ENCODE results near the gene SMARCB1. TPM values are rescaled to one million over a fixed set of nuclear protein-coding genes. Genes with fewer than 3 reads are reported as not detected.

Gene SMARCB1
- total and polyA plus RNA-seq, 2 donors from 2014 or later: 68.7 to 79.0 TPM

- Histone ChIP-seq H3K27ac (ENCODE audit: low read depth in 2 of 2, low read length in 2 of 2) (no peak overlapping the region), H3K9ac (ENCODE audit: low read length in 3 of 3) (no peak overlapping the region), H3K4me1 (ENCODE audit: control insufficient read depth in 2 of 3, insufficient read depth in 2 of 3, low read depth in 1 of 3, low read length in 3 of 3) (peaks cover 0 to 1% (median 0%) of the 10 kb centered on the region in 3 donors), H3K27me3 (ENCODE audit: control insufficient read depth, insufficient read depth, low read length) (no peaks in the 10 kb centered on the region), H3K9me3 (ENCODE audit: control insufficient read depth in 2 of 3, insufficient read depth in 1 of 3, low read length in 3 of 3) (no peaks in the 10 kb centered on the region), H3K36me3 (ENCODE audit: control insufficient read depth in 2 of 3, insufficient read depth in 3 of 3, low read length in 3 of 3) (no peaks in the 10 kb centered on the region), H3K4me3 (ENCODE audit: low read length in 3 of 3) (no peak overlapping the region)
- no peak for TF ChIP-seq CTCF (IDR thresholded peaks at IDR 0.05; ENCODE audit: borderline replicate concordance, extremely low read depth, insufficient read depth)
- no peak for DNase-seq
- no peak for FAIRE-seq
- intact Hi-C loops (cut with DNase I): no loop called here
These were observed 31.7 kb upstream of the SMARCB1 start for GRCh38 chr22:23754980-23755636.

DNA sequence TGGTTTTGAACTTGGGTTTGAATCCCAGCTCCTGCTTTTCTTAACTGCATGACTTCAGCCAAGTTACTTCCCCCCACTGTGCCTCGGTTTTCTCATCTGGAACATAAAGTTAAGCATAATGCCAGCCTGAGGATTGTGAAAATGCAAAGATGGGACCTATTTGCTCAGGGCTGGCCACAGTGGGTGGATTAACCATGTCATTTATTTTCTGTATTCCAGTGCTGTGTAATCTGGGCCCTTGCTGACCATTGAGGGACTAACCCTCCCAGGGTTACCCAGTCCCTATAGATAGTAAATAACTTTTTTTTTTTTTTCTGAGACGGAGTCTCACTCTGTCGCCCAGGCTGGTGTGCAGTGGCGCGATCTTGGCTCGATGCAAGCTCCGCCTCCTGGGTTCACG is 31.1 kb upstream of the SMARCB1 start:
- H3K36me3 ChIP-seq (ENCODE audit: control insufficient read depth in 2 of 3, insufficient read depth in 3 of 3, low read length in 3 of 3): no peaks in the 10 kb centered on the region
- DNase-seq (no peak), FAIRE-seq (no peak)
- no peak for TF ChIP-seq CTCF (IDR thresholded peaks at IDR 0.05; ENCODE audit: borderline replicate concordance, extremely low read depth, insufficient read depth)
- H3K27me3 ChIP-seq (ENCODE audit: control insufficient read depth, insufficient read depth, low read length): no peaks in the 10 kb centered on the region
- no peak overlapping the region for H3K4me3 ChIP-seq (ENCODE audit: low read length in 3 of 3)
- no peak overlapping the region for H3K9ac ChIP-seq (ENCODE audit: low read length in 3 of 3)
- H3K4me1 ChIP-seq (ENCODE audit: control insufficient read depth in 2 of 3, insufficient read depth in 2 of 3, low read depth in 1 of 3, low read length in 3 of 3): no peaks in the 10 kb centered on the region
- H3K9me3 ChIP-seq (ENCODE audit: control insufficient read depth in 2 of 3, insufficient read depth in 1 of 3, low read length in 3 of 3): no peaks in the 10 kb centered on the region
- no peak overlapping the region for H3K27ac ChIP-seq (ENCODE audit: low read depth in 2 of 2, low read length in 2 of 2)
- intact Hi-C loops (cut with DNase I): no loop called here

GRCh38 chr22:23756891-23757290 is 29.9 kb upstream of the SMARCB1 start:
- H3K9ac ChIP-seq (ENCODE audit: low read length in 3 of 3): no peak overlapping the region
- H3K4me1 ChIP-seq (ENCODE audit: control insufficient read depth in 2 of 3, insufficient read depth in 2 of 3, low read depth in 1 of 3, low read length in 3 of 3): no peaks in the 10 kb centered on the region
- FAIRE-seq (no peak), DNase-seq (no peak)
- no peaks in the 10 kb centered on the region for H3K27me3 ChIP-seq (ENCODE audit: control insufficient read depth, insufficient read depth, low read length)
- no peaks in the 10 kb centered on the region for H3K36me3 ChIP-seq (ENCODE audit: control insufficient read depth in 2 of 3, insufficient read depth in 3 of 3, low read length in 3 of 3)
- no peak for TF ChIP-seq CTCF (IDR thresholded peaks at IDR 0.05; ENCODE audit: borderline replicate concordance, extremely low read depth, insufficient read depth)
- intact Hi-C loops (cut with DNase I): no loop called here
- H3K4me3 ChIP-seq (ENCODE audit: low read length in 3 of 3): no peak overlapping the region
- no peaks in the 10 kb centered on the region for H3K9me3 ChIP-seq (ENCODE audit: control insufficient read depth in 2 of 3, insufficient read depth in 1 of 3, low read length in 3 of 3)
- H3K27ac ChIP-seq (ENCODE audit: low read depth in 2 of 2, low read length in 2 of 2): no peak overlapping the region

DNA sequence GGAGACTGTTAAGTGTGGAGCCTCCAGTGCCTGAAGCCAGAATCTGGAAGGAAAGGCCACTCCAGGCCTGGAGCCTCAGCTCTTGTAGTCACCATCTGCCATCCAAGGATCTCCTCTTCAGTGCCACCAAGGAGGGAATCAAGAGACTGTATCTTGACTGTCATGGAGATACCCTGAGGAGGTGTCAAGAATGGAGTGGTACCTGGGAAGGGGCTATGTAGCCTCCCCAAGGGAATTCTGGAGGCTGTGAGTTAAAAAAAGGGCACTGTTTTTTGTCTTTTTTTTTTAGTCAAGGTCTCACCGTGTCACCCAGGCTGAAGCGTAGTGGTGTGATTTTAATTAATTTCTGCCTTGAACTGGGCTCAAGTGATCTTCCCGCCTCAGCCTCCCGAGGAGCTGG is 27.2 kb upstream of the SMARCB1 start:
- intact Hi-C loops (cut with DNase I): no loop called here
- H3K9ac ChIP-seq (ENCODE audit: low read length in 3 of 3): no peak overlapping the region
- FAIRE-seq: no peak

More for the DNA sequence above, 27.2 kb upstream of the SMARCB1 start:
- no peak for DNase-seq
- no peak for TF ChIP-seq CTCF (IDR thresholded peaks at IDR 0.05; ENCODE audit: borderline replicate concordance, extremely low read depth, insufficient read depth)
- Histone ChIP-seq H3K27ac (ENCODE audit: low read depth in 2 of 2, low read length in 2 of 2) (no peak overlapping the region), H3K27me3 (ENCODE audit: control insufficient read depth, insufficient read depth, low read length) (no peaks in the 10 kb centered on the region), H3K36me3 (ENCODE audit: control insufficient read depth in 2 of 3, insufficient read depth in 3 of 3, low read length in 3 of 3) (peaks cover 0 to 4% (median 0%) of the 10 kb centered on the region in 3 donors), H3K4me1 (ENCODE audit: control insufficient read depth in 2 of 3, insufficient read depth in 2 of 3, low read depth in 1 of 3, low read length in 3 of 3) (peaks cover 0 to 14% (median 4%) of the 10 kb centered on the region in 3 donors), H3K4me3 (ENCODE audit: low read length in 3 of 3) (no peak overlapping the region), H3K9me3 (ENCODE audit: control insufficient read depth in 2 of 3, insufficient read depth in 1 of 3, low read length in 3 of 3) (no peaks in the 10 kb centered on the region)
